HEK293 (cell line): ENCODE data around the gene SLC28A3.

Experiments used
- CTCF ChIA-PET: fragments of 350-600 bp; formaldehyde crosslinking; extraction: SDS; loops from one replicate; lab custom pipeline; 2021; ENCODE audit warnings: antibody characterized with exemption; lab: Yijun Ruan, JAX
- POLR2A ChIA-PET: fragments of 300-600 bp; formaldehyde crosslinking; extraction: SDS; loops from one replicate; lab custom pipeline; 2020; ENCODE audit warnings: antibody characterized with exemption, inconsistent platforms; lab: Yijun Ruan, JAX
- H3K27ac ChIP-seq: fragments of 200-500 bp; sonication (Bioruptor generic); 2 replicates; pipeline ENCODE4 v1.5.1; 2014; ENCODE audit warnings: low read depth, low read length, control low read depth, inconsistent platforms; ENCODE audit errors: extremely low read depth
- H3K36me3 ChIP-seq, 2 experiments: fragments of 200-500 bp in 1 of 2; sonication (Bioruptor generic) in 1 of 2; 1 replicate in 1 of 2; 2 replicates in 1 of 2; pipeline ENCODE4 v1.5.1; 2014 to 2017; ENCODE audit warnings: inconsistent platforms in 2 of 2, low read length in 2 of 2; ENCODE audit not compliant: control insufficient read depth in 2 of 2, insufficient read depth in 1 of 2
- H3K4me1 ChIP-seq: fragments of 200-500 bp; sonication (Bioruptor generic); 2 replicates; pipeline ENCODE4 v1.5.1; 2014; ENCODE audit warnings: mild to moderate bottlenecking, low read length, inconsistent platforms; ENCODE audit not compliant: control insufficient read depth, insufficient read depth
- H3K4me3 ChIP-seq: 2 replicates; pipeline ENCODE4 v1.5.1; 2011; ENCODE audit warnings: low read depth, mild to moderate bottlenecking, control low read depth, low read length, moderate library complexity
- H3K9me3 ChIP-seq: fragments of 200-500 bp; sonication (Bioruptor generic); 2 replicates; pipeline ENCODE4 v1.5.1; 2014; ENCODE audit warnings: low read depth, low read length, inconsistent platforms; ENCODE audit not compliant: control insufficient read depth, insufficient read depth
- EGR2 ChIP-seq: fragments of 450-650 bp; formaldehyde crosslinking; IDR thresholded peaks from 2 replicates; pipeline ENCODE4 v1.5.1; 2016; ENCODE audit warnings: low read depth, missing biosample characterization, missing genetic modification characterization
- FEZF1 ChIP-seq: fragments of 450-650 bp; formaldehyde crosslinking; IDR thresholded peaks from 2 replicates; pipeline ENCODE4 v1.5.1; 2016; ENCODE audit warnings: missing biosample characterization, missing genetic modification characterization
- GLIS2 ChIP-seq: fragments of 450-650 bp; formaldehyde crosslinking; IDR thresholded peaks from 2 replicates; pipeline ENCODE4 v1.5.1; 2016; ENCODE audit warnings: missing biosample characterization, missing genetic modification characterization
- KLF10 ChIP-seq: fragments of 450-650 bp; IDR thresholded peaks from 2 replicates; pipeline ENCODE4 v1.5.1; 2018; ENCODE audit warnings: missing biosample characterization, mild to moderate bottlenecking, missing genetic modification characterization
- SCRT2 ChIP-seq: fragments of 450-650 bp; formaldehyde crosslinking; IDR thresholded peaks from 2 replicates; pipeline ENCODE4 v1.5.1; 2016; ENCODE audit warnings: missing biosample characterization, missing genetic modification characterization
- WT1 ChIP-seq: fragments of 450-650 bp; formaldehyde crosslinking; IDR thresholded peaks from 2 replicates; pipeline ENCODE4 v1.5.1; 2016; ENCODE audit warnings: missing biosample characterization, missing genetic modification characterization
- ZNF121 ChIP-seq: fragments of 450-650 bp; formaldehyde crosslinking; IDR thresholded peaks from 2 replicates; pipeline ENCODE4 v1.5.1; 2016; ENCODE audit warnings: missing biosample characterization, missing genetic modification characterization
- ZNF248 ChIP-seq: fragments of 450-650 bp; formaldehyde crosslinking; IDR thresholded peaks from 2 replicates; pipeline ENCODE4 v1.5.1; 2017; ENCODE audit warnings: missing biosample characterization, missing genetic modification characterization
- ZNF311 ChIP-seq: fragments of 450-650 bp; formaldehyde crosslinking; IDR thresholded peaks from 2 replicates; pipeline ENCODE4 v1.5.1; 2017; ENCODE audit warnings: missing biosample characterization, missing genetic modification characterization, borderline replicate concordance
- ZNF324 ChIP-seq: fragments of 450-650 bp; formaldehyde crosslinking; IDR thresholded peaks from 2 replicates; pipeline ENCODE4 v1.5.1; 2016; ENCODE audit warnings: missing biosample characterization, missing genetic modification characterization
- ZNF529 ChIP-seq: fragments of 450-650 bp; formaldehyde crosslinking; IDR thresholded peaks from 2 replicates; pipeline ENCODE4 v1.5.1; 2017; ENCODE audit warnings: missing genetic modification characterization, missing biosample characterization; ENCODE audit not compliant: insufficient replicate concordance
- ZNF544 ChIP-seq: fragments of 450-650 bp; formaldehyde crosslinking; IDR thresholded peaks from 2 replicates; pipeline ENCODE4 v1.5.0; 2017; ENCODE audit warnings: missing biosample characterization, missing genetic modification characterization
- ZNF560 ChIP-seq: fragments of 450-650 bp; formaldehyde crosslinking; IDR thresholded peaks from 2 replicates; pipeline ENCODE4 v1.5.1; 2017; ENCODE audit warnings: missing biosample characterization, missing genetic modification characterization, borderline replicate concordance
- ZNF561 ChIP-seq: fragments of 450-650 bp; IDR thresholded peaks from 2 replicates; pipeline ENCODE4 v1.5.1; 2018; ENCODE audit warnings: missing biosample characterization, missing genetic modification characterization, borderline replicate concordance
- ZNF623 ChIP-seq: fragments of 450-650 bp; formaldehyde crosslinking; IDR thresholded peaks from 2 replicates; pipeline ENCODE4 v1.5.1; 2016; ENCODE audit warnings: missing biosample characterization, missing genetic modification characterization
- ZNF664 ChIP-seq: fragments of 450-650 bp; formaldehyde crosslinking; IDR thresholded peaks from 2 replicates; pipeline ENCODE4 v1.5.1; 2016; ENCODE audit warnings: missing biosample characterization, missing genetic modification characterization
- ZNF768 ChIP-seq: fragments of 450-650 bp; formaldehyde crosslinking; IDR thresholded peaks from 2 replicates; pipeline ENCODE4 v1.5.1; 2018; ENCODE audit warnings: missing biosample characterization, mild to moderate bottlenecking, missing genetic modification characterization
- ZSCAN30 ChIP-seq: fragments of 450-650 bp; IDR thresholded peaks from 2 replicates; pipeline ENCODE4 v1.5.1; 2018; ENCODE audit warnings: missing biosample characterization, mild to moderate bottlenecking, missing genetic modification characterization, moderate library complexity
- TF ChIP-seq, protein P1 (sequence below): fragments of 450-650 bp; formaldehyde crosslinking; IDR thresholded peaks from 2 replicates; pipeline ENCODE4 v1.5.1; 2016; ENCODE audit warnings: missing biosample characterization, missing genetic modification characterization, low read depth
- TF ChIP-seq, protein P2 (sequence below): fragments of 450-650 bp; formaldehyde crosslinking; IDR thresholded peaks from 2 replicates; pipeline ENCODE4 v1.5.1; 2016; ENCODE audit warnings: missing biosample characterization, missing genetic modification characterization
- TF ChIP-seq, protein P3 (sequence below): fragments of 450-650 bp; formaldehyde crosslinking; IDR thresholded peaks from 2 replicates; pipeline ENCODE4 v1.5.1; 2016; ENCODE audit warnings: missing biosample characterization, missing genetic modification characterization
- TF ChIP-seq, protein P4 (sequence below): fragments of 450-650 bp; formaldehyde crosslinking; IDR thresholded peaks from 2 replicates; pipeline ENCODE4 v1.5.1; 2016; ENCODE audit warnings: missing biosample characterization, missing genetic modification characterization
- TF ChIP-seq, protein P5 (sequence below): fragments of 450-650 bp; IDR thresholded peaks from 2 replicates; pipeline ENCODE4 v1.5.1; 2018; ENCODE audit warnings: missing biosample characterization, mild to moderate bottlenecking, missing genetic modification characterization
- TF ChIP-seq, protein P6 (sequence below): fragments of 450-650 bp; formaldehyde crosslinking; IDR thresholded peaks from 2 replicates; pipeline ENCODE4 v1.5.1; 2016; ENCODE audit warnings: missing biosample characterization, missing genetic modification characterization

SLC28A3 gene

DNA sequence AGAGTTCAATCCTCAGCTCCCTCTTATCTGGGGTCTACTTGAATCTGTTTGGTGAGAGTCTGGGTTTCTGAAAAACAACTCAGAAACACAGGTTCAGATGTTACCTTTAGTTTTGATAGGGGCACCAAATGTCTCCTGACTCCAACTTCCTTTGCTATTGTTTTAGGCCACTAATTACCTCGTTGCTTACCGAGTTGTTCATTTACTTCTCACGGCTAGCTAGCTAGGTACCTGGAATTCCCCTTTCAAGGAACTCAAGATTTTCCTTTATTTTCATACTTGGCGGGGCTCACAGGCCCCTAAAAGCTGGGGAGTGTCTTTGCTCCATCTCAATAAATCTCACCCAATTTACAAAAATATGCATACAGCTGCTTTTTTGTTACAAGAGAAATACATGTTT, 111.4 kb downstream of the SLC28A3 start:
- CTCF ChIA-PET, result interaction anchor here (1.1 to 2.9 kb wide), 3 partner anchors 9 to 56 kb away, joined by 5 to 10 read pairs (median 9); no protein-coding TSS in a partner anchor
- POLR2A ChIA-PET, result no interaction called here

DNA sequence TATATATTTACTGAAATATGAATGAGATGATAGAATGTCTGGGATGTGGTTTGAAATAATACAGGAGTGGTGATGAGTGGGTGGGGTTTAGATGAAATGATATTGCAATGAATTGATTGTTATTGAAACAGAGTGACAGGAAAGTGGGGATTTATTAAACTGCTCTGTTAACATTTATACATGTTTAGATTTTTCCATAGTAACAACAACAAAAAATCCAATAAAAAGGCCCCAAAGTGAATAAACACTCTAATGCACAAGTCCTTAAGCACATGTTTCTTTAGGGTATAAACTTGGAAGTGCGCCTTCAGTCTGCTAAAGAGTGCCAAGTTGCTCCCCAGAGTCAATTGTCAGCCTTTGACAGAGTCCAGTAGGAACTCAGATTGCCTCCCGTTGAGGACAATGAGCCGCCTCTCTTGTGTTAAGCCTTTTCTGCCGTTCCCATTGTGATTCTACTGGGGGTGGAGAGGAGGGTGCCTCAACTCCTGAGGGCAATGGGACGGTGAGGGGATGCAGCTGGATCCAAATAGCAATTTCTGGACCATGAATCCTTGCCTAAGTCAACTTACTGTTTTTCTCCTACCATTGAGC, 112.3 kb downstream of the SLC28A3 start:
- Histone ChIP-seq H3K36me3 (no peaks in the 10 kb centered on the region), H3K4me1 (no peaks in the 10 kb centered on the region), H3K9me3 (no peaks in the 10 kb centered on the region), H3K27ac (no peak overlapping the region), H3K4me3 (no peak overlapping the region)
- ChIA-PET CTCF (interaction anchor here (1.1 to 2.7 kb wide), 2 partner anchors 10 to 55 kb away, joined by 5 to 9 read pairs; no protein-coding TSS in a partner anchor), POLR2A (no interaction called here)
- no peak for TF ChIP-seq ZNF311 (tag by site-specific recombination)
- TF ChIP-seq ZNF248 (tag by site-specific recombination), result no peak
- TF ChIP-seq, protein P1, sequence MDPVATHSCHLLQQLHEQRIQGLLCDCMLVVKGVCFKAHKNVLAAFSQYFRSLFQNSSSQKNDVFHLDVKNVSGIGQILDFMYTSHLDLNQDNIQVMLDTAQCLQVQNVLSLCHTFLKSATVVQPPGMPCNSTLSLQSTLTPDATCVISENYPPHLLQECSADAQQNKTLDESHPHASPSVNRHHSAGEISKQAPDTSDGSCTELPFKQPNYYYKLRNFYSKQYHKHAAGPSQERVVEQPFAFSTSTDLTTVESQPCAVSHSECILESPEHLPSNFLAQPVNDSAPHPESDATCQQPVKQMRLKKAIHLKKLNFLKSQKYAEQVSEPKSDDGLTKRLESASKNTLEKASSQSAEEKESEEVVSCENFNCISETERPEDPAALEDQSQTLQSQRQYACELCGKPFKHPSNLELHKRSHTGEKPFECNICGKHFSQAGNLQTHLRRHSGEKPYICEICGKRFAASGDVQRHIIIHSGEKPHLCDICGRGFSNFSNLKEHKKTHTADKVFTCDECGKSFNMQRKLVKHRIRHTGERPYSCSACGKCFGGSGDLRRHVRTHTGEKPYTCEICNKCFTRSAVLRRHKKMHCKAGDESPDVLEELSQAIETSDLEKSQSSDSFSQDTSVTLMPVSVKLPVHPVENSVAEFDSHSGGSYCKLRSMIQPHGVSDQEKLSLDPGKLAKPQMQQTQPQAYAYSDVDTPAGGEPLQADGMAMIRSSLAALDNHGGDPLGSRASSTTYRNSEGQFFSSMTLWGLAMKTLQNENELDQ, result no peak
- no peak for TF ChIP-seq ZNF768
- TF ChIP-seq, protein P2, sequence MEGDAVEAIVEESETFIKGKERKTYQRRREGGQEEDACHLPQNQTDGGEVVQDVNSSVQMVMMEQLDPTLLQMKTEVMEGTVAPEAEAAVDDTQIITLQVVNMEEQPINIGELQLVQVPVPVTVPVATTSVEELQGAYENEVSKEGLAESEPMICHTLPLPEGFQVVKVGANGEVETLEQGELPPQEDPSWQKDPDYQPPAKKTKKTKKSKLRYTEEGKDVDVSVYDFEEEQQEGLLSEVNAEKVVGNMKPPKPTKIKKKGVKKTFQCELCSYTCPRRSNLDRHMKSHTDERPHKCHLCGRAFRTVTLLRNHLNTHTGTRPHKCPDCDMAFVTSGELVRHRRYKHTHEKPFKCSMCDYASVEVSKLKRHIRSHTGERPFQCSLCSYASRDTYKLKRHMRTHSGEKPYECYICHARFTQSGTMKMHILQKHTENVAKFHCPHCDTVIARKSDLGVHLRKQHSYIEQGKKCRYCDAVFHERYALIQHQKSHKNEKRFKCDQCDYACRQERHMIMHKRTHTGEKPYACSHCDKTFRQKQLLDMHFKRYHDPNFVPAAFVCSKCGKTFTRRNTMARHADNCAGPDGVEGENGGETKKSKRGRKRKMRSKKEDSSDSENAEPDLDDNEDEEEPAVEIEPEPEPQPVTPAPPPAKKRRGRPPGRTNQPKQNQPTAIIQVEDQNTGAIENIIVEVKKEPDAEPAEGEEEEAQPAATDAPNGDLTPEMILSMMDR (tag by site-specific recombination), result no peak
- TF ChIP-seq ZNF561 (tag by site-specific recombination), result no peak
- TF ChIP-seq, protein P3, sequence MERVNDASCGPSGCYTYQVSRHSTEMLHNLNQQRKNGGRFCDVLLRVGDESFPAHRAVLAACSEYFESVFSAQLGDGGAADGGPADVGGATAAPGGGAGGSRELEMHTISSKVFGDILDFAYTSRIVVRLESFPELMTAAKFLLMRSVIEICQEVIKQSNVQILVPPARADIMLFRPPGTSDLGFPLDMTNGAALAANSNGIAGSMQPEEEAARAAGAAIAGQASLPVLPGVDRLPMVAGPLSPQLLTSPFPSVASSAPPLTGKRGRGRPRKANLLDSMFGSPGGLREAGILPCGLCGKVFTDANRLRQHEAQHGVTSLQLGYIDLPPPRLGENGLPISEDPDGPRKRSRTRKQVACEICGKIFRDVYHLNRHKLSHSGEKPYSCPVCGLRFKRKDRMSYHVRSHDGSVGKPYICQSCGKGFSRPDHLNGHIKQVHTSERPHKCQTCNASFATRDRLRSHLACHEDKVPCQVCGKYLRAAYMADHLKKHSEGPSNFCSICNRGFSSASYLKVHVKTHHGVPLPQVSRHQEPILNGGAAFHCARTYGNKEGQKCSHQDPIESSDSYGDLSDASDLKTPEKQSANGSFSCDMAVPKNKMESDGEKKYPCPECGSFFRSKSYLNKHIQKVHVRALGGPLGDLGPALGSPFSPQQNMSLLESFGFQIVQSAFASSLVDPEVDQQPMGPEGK (tag by site-specific recombination), result no peak
- no peak for TF ChIP-seq SCRT2 (tag by site-specific recombination)
- TF ChIP-seq, protein P4, sequence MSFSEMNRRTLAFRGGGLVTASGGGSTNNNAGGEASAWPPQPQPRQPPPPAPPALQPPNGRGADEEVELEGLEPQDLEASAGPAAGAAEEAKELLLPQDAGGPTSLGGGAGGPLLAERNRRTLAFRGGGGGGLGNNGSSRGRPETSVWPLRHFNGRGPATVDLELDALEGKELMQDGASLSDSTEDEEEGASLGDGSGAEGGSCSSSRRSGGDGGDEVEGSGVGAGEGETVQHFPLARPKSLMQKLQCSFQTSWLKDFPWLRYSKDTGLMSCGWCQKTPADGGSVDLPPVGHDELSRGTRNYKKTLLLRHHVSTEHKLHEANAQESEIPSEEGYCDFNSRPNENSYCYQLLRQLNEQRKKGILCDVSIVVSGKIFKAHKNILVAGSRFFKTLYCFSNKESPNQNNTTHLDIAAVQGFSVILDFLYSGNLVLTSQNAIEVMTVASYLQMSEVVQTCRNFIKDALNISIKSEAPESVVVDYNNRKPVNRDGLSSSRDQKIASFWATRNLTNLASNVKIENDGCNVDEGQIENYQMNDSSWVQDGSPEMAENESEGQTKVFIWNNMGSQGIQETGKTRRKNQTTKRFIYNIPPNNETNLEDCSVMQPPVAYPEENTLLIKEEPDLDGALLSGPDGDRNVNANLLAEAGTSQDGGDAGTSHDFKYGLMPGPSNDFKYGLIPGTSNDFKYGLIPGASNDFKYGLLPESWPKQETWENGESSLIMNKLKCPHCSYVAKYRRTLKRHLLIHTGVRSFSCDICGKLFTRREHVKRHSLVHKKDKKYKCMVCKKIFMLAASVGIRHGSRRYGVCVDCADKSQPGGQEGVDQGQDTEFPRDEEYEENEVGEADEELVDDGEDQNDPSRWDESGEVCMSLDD (tag by site-specific recombination), result no peak
- TF ChIP-seq GLIS2, result no peak
- TF ChIP-seq FEZF1 (tag by site-specific recombination), result no peak
- TF ChIP-seq ZNF324, result no peak
- no peak for TF ChIP-seq ZSCAN30 (tag by site-specific recombination)
- TF ChIP-seq ZNF560 (tag by site-specific recombination), result no peak
- TF ChIP-seq WT1 (tag by site-specific recombination), result no peak
- no peak for TF ChIP-seq ZNF544 (tag by site-specific recombination)
- no peak for TF ChIP-seq ZNF623
- TF ChIP-seq, protein P5, sequence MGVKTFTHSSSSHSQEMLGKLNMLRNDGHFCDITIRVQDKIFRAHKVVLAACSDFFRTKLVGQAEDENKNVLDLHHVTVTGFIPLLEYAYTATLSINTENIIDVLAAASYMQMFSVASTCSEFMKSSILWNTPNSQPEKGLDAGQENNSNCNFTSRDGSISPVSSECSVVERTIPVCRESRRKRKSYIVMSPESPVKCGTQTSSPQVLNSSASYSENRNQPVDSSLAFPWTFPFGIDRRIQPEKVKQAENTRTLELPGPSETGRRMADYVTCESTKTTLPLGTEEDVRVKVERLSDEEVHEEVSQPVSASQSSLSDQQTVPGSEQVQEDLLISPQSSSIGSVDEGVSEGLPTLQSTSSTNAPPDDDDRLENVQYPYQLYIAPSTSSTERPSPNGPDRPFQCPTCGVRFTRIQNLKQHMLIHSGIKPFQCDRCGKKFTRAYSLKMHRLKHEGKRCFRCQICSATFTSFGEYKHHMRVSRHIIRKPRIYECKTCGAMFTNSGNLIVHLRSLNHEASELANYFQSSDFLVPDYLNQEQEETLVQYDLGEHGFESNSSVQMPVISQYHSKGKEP, result no peak
- TF ChIP-seq ZNF529 (tag by site-specific recombination), result no peak
- TF ChIP-seq ZNF121 (tag by site-specific recombination), result no peak

More for the DNA sequence above, 111.4 kb downstream of the SLC28A3 start:
- H3K27ac ChIP-seq, result no peak overlapping the region
- H3K4me1 ChIP-seq, result no peaks in the 10 kb centered on the region
- TF ChIP-seq KLF10 (tag by site-specific recombination), result no peak
- no peak for TF ChIP-seq EGR2 (tag by site-specific recombination)
- TF ChIP-seq, protein P6, sequence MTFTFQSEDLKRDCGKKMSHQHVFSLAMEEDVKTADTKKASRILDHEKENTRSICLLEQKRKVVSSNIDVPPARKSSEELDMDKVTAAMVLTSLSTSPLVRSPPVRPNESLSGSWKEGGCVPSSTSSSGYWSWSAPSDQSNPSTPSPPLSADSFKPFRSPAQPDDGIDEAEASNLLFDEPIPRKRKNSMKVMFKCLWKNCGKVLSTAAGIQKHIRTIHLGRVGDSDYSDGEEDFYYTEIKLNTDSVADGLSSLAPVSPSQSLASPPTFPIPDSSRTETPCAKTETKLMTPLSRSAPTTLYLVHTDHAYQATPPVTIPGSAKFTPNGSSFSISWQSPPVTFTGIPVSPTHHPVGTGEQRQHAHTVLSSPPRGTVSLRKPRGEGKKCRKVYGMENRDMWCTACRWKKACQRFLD, result no peak
- no peak for TF ChIP-seq ZNF664 (tag by site-specific recombination)
- H3K36me3 ChIP-seq, result no peaks in the 10 kb centered on the region
- no peaks in the 10 kb centered on the region for H3K9me3 ChIP-seq
- no peak overlapping the region for H3K4me3 ChIP-seq
